Stimulated activated CD8-positive, alpha-beta memory T cell treated with anti-CD3 and anti-CD28 coated beads, Interleukin-7, amount 100 ng/mL, for 4 hours (primary cell): ENCODE results near the gene ARID5B.

ENCODE experiments used
- DNase-seq, 2 donors: peaks; one replicate each; pipeline ENCODE4 v3.0.0-alpha.2; 2020; ENCODE audit warnings: low read depth in 2 of 2

Gene ARID5B

GRCh38 chr10:61941202-61941681, 39.7 kb downstream of the ARID5B start:
- DNase-seq, result no peak

GRCh38 chr10:61942604-61943461, 41.3 kb downstream of the ARID5B start:
- DNase-seq, result no peak

GRCh38 chr10:61943674-61944378, 42.3 kb downstream of the ARID5B start:
- DNase-seq, result no peak

- DNase-seq, result no peak
These were observed 43.1 kb downstream of the ARID5B start for GRCh38 chr10:61944410-61945147.

GRCh38 chr10:61949687-61950086, 48.2 kb downstream of the ARID5B start:
- DNase-seq, result no peak

GRCh38 chr10:61950449-61951143, 49.1 kb downstream of the ARID5B start:
- DNase-seq, result no peak

- no peak for DNase-seq
These were observed 49.6 kb downstream of the ARID5B start for GRCh38 chr10:61951144-61951483.

- no peak for DNase-seq
These were observed 50.7 kb downstream of the ARID5B start for GRCh38 chr10:61952028-61952674.

GRCh38 chr10:61953183-61953582, 51.7 kb downstream of the ARID5B start:
- no peak for DNase-seq

- no peak for DNase-seq
These were observed 56.3 kb downstream of the ARID5B start for GRCh38 chr10:61957806-61958205.

- DNase-seq, result no peak
These were observed 56.8 kb downstream of the ARID5B start for GRCh38 chr10:61958311-61958710.

- DNase-seq, result no peak
These were observed 57.3 kb downstream of the ARID5B start for GRCh38 chr10:61958805-61959204.

- DNase-seq, result no peak
These were observed 58.3 kb downstream of the ARID5B start for GRCh38 chr10:61959814-61960213.

- no peak for DNase-seq
These were observed 59.1 kb downstream of the ARID5B start for GRCh38 chr10:61960396-61961120.

- DNase-seq, result no peak
These were observed 59.8 kb downstream of the ARID5B start for GRCh38 chr10:61961278-61961677.

- no peak for DNase-seq
These were observed 61.5 kb downstream of the ARID5B start for GRCh38 chr10:61962971-61963370.

GRCh38 chr10:61963669-61964058, 62.2 kb downstream of the ARID5B start:
- DNase-seq, result no peak

- no peak for DNase-seq
These were observed 62.7 kb downstream of the ARID5B start for GRCh38 chr10:61964059-61964709.

- no peak for DNase-seq
These were observed 63.6 kb downstream of the ARID5B start for GRCh38 chr10:61964949-61965702.
